ENCODE data around the gene DAGLB. TPM values are rescaled to one million over a fixed set of nuclear protein-coding genes. Genes with fewer than 3 reads are reported as not detected.

Gene DAGLB
- total RNA-seq, 1 experiment from 2014 or later = 24.1 TPM

DNA sequence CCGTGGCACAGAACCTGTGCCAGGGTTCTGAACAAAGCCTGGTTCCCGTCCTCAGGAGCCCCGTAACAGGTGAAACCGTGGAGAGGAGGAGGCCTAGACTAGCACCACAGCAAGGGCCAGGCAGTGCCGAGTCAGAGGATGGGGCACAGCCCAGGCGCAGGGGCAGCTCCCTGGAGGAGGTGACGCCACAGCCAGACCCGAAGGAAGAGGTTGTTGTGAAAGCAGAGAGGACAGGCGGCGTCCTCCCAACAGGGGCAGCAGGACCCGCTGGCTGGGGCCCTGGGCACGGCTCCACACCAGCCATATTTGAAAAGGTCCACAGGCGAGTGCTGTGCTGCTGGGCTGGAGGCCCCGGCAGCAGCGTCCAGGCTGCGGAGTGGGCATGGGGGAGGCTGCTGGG is 25.7 kb downstream of the DAGLB start:
- TF ChIP-seq, protein P1, sequence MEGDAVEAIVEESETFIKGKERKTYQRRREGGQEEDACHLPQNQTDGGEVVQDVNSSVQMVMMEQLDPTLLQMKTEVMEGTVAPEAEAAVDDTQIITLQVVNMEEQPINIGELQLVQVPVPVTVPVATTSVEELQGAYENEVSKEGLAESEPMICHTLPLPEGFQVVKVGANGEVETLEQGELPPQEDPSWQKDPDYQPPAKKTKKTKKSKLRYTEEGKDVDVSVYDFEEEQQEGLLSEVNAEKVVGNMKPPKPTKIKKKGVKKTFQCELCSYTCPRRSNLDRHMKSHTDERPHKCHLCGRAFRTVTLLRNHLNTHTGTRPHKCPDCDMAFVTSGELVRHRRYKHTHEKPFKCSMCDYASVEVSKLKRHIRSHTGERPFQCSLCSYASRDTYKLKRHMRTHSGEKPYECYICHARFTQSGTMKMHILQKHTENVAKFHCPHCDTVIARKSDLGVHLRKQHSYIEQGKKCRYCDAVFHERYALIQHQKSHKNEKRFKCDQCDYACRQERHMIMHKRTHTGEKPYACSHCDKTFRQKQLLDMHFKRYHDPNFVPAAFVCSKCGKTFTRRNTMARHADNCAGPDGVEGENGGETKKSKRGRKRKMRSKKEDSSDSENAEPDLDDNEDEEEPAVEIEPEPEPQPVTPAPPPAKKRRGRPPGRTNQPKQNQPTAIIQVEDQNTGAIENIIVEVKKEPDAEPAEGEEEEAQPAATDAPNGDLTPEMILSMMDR (conservative IDR thresholded peaks at IDR 0.05; ENCODE audit: low read depth, low read length) = no peak
- TF ChIP-seq EZH2 (IDR thresholded peaks at IDR 0.05; ENCODE audit: borderline replicate concordance, low read depth, low read length, poor library complexity, severe bottlenecking) = no peak
- Histone ChIP-seq H3K9me3 (ENCODE audit: low read depth, low read length, poor library complexity, severe bottlenecking) (no peaks in the 10 kb centered on the region), H3K27me3 (replicated peaks; ENCODE audit: insufficient read depth, low read depth, low read length, poor library complexity) (no peaks in the 10 kb centered on the region), H3K4me1 (ENCODE audit: insufficient read depth, low read length, poor library complexity, severe bottlenecking) (no peaks in the 10 kb centered on the region), H3K4me3 (ENCODE audit: low read depth, low read length, poor library complexity, severe bottlenecking) (no peak overlapping the region), H3K36me3 (ENCODE audit: insufficient read depth, low read length, poor library complexity, severe bottlenecking) (peaks cover 16% of the 10 kb centered on the region), H3K27ac (ENCODE audit: low read depth, low read length, poor library complexity, severe bottlenecking) (no peak overlapping the region)
- ChIA-PET CTCF (no interaction called here), POLR2A (ENCODE audit: low non-redundant PET) (no interaction called here)
- no TSS peak for BruUV-seq (replicated peaks)
- no peak for DNase-seq (ENCODE audit: low spot score)
- intact Hi-C loops (cut with micrococcal nuclease; ENCODE audit: unreplicated experiment) = no loop called here

DNA sequence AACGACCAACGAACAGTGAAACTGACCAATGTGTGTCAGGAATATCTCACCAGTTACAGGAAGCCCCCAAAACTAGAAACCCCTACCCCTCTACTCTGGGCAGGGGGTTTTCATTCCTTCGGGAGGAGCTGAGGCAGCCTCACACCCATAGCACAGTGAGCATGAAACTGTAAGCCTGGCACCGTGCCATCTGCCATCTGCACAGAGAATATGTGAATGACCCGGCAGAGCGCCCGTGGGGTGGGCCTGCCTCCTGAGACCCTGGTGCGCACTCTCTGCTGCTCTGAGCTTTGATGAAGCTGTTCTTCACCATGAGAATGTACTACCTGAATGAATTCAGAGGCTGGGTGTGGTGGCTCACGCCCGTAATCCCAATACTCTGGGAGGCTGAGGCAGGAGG is 27.1 kb downstream of the DAGLB start:
- Histone ChIP-seq H3K4me3 (ENCODE audit: low read depth, low read length, poor library complexity, severe bottlenecking) (no peak overlapping the region), H3K4me1 (ENCODE audit: insufficient read depth, low read length, poor library complexity, severe bottlenecking) (no peaks in the 10 kb centered on the region), H3K36me3 (ENCODE audit: insufficient read depth, low read length, poor library complexity, severe bottlenecking) (peaks cover 20% of the 10 kb centered on the region), H3K27ac (ENCODE audit: low read depth, low read length, poor library complexity, severe bottlenecking) (no peak overlapping the region), H3K9me3 (ENCODE audit: low read depth, low read length, poor library complexity, severe bottlenecking) (no peaks in the 10 kb centered on the region), H3K27me3 (replicated peaks; ENCODE audit: insufficient read depth, low read depth, low read length, poor library complexity) (no peaks in the 10 kb centered on the region)
- ChIA-PET CTCF (no interaction called here), POLR2A (ENCODE audit: low non-redundant PET) (no interaction called here)
- no peak for TF ChIP-seq EZH2 (IDR thresholded peaks at IDR 0.05; ENCODE audit: borderline replicate concordance, low read depth, low read length, poor library complexity, severe bottlenecking)
- TF ChIP-seq, protein P1 (conservative IDR thresholded peaks at IDR 0.05; ENCODE audit: low read depth, low read length) = no peak
- DNase-seq (ENCODE audit: low spot score) = no peak
- no TSS peak for BruUV-seq (replicated peaks)
- intact Hi-C loops (cut with micrococcal nuclease; ENCODE audit: unreplicated experiment) = no loop called here

DNA sequence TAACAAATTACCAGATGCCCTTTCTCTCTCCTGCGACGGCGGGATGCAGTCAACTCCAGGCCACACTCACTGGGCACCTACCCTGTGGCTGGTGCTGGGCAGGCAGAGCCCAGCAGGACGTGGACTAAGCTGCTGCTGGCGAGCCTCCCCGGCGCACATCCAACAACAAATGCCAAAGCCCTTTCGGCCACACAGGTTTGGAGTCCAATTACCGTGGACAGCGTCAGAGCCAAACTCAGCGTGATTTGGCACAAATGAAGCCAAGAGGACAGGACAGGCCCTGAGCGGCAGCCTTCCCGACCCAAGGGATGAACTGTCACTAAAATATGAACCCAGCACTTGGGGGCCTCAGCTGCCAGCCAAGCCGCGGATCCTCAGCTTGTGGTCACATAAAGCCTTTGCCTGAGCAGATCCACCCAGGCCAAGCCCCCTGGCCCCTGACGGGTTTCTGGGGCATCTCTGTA is 28.4 kb downstream of the DAGLB start:
- H3K9me3 ChIP-seq (ENCODE audit: low read depth, low read length, poor library complexity, severe bottlenecking) = no peaks in the 10 kb centered on the region
- no peak overlapping the region for H3K27ac ChIP-seq (ENCODE audit: low read depth, low read length, poor library complexity, severe bottlenecking)
- peaks cover 23% of the 10 kb centered on the region for H3K36me3 ChIP-seq (ENCODE audit: insufficient read depth, low read length, poor library complexity, severe bottlenecking)
- POLR2A ChIA-PET (ENCODE audit: low non-redundant PET) = no interaction called here
- H3K4me1 ChIP-seq (ENCODE audit: insufficient read depth, low read length, poor library complexity, severe bottlenecking) = no peaks in the 10 kb centered on the region
- intact Hi-C loops (cut with micrococcal nuclease; ENCODE audit: unreplicated experiment) = no loop called here
- CTCF ChIA-PET = no interaction called here
- no peaks in the 10 kb centered on the region for H3K27me3 ChIP-seq (replicated peaks; ENCODE audit: insufficient read depth, low read depth, low read length, poor library complexity)
- BruUV-seq (replicated peaks) = no TSS peak
- no peak overlapping the region for H3K4me3 ChIP-seq (ENCODE audit: low read depth, low read length, poor library complexity, severe bottlenecking)
- no peak for DNase-seq (ENCODE audit: low spot score)
- TF ChIP-seq, protein P1 (conservative IDR thresholded peaks at IDR 0.05; ENCODE audit: low read depth, low read length) = no peak
- TF ChIP-seq EZH2 (IDR thresholded peaks at IDR 0.05; ENCODE audit: borderline replicate concordance, low read depth, low read length, poor library complexity, severe bottlenecking) = no peak

Data from A673 (cell line).